Measurements from ENCODE around the gene VWA5B1.

VWA5B1 gene, protein sequence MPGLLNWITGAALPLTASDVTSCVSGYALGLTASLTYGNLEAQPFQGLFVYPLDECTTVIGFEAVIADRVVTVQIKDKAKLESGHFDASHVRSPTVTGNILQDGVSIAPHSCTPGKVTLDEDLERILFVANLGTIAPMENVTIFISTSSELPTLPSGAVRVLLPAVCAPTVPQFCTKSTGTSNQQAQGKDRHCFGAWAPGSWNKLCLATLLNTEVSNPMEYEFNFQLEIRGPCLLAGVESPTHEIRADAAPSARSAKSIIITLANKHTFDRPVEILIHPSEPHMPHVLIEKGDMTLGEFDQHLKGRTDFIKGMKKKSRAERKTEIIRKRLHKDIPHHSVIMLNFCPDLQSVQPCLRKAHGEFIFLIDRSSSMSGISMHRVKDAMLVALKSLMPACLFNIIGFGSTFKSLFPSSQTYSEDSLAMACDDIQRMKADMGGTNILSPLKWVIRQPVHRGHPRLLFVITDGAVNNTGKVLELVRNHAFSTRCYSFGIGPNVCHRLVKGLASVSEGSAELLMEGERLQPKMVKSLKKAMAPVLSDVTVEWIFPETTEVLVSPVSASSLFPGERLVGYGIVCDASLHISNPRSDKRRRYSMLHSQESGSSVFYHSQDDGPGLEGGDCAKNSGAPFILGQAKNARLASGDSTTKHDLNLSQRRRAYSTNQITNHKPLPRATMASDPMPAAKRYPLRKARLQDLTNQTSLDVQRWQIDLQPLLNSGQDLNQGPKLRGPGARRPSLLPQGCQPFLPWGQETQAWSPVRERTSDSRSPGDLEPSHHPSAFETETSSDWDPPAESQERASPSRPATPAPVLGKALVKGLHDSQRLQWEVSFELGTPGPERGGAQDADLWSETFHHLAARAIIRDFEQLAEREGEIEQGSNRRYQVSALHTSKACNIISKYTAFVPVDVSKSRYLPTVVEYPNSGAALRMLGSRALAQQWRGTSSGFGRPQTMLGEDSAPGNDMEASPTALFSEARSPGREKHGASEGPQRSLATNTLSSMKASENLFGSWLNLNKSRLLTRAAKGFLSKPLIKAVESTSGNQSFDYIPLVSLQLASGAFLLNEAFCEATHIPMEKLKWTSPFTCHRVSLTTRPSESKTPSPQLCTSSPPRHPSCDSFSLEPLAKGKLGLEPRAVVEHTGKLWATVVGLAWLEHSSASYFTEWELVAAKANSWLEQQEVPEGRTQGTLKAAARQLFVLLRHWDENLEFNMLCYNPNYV

DNA sequence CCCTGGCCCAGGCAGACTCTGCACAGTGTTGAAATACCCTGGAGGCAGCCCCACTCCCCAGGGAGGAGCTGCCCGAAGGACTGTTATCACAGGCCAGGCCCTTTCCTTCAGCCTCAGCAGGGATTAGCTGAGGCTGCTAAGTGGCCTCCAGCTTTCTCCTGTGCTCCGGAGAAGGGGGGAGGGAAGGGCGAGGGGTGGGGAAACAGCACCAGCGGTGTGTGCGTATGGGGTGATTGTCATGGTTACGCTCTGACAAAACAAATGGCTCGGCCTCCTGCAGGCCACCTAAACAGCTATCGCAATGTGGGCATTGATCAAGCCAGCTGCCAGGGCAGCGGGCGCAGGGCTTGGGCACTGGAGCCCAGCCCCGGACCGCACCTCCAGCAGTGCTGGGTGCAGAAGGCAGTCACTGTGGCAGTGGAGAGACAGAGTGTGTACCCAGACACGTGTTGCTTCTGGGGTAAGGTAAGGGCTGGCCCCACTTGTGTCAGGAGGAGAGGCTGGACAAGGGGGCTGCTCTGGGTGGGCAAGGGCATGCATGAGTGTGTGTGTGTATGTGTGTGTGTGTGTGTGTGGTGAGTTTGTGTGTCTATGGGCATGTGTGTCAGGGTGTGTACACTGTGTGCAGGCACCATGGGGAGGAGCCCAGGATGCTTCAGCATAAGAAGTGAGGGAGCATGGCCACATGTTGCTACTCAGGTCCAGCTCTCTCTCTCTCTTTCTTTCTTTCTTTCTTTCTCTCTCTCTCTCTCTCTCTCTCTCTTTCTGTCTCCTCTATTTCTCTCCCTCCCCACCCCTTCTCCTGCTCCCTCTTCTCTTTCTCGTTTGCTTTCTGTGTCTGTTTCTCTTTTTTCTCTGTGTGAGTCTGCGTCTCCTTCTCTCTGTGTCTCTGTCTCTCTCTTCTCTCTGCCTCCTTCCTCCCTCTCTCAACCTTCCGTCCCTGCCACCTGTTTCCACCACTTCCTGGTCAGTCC lies at the start of gene VWA5B1:
Gene VWA5B1 (plus strand): TSS at position 252 of the 974 bp plus-strand sequence. CDS start 19,727 bp downstream, outside the sequence.
- no peak within 1 kb of the TSS for H3K4me3 ChIP-seq (ENCODE audit: low read length)
- TF ChIP-seq, protein P1, sequence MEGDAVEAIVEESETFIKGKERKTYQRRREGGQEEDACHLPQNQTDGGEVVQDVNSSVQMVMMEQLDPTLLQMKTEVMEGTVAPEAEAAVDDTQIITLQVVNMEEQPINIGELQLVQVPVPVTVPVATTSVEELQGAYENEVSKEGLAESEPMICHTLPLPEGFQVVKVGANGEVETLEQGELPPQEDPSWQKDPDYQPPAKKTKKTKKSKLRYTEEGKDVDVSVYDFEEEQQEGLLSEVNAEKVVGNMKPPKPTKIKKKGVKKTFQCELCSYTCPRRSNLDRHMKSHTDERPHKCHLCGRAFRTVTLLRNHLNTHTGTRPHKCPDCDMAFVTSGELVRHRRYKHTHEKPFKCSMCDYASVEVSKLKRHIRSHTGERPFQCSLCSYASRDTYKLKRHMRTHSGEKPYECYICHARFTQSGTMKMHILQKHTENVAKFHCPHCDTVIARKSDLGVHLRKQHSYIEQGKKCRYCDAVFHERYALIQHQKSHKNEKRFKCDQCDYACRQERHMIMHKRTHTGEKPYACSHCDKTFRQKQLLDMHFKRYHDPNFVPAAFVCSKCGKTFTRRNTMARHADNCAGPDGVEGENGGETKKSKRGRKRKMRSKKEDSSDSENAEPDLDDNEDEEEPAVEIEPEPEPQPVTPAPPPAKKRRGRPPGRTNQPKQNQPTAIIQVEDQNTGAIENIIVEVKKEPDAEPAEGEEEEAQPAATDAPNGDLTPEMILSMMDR (IDR thresholded peaks at IDR 0.05; ENCODE audit: insufficient read depth, low read depth, low read length, missing control alignments): no peak
- no peak for DNase-seq (ENCODE audit: low read depth)

DNA sequence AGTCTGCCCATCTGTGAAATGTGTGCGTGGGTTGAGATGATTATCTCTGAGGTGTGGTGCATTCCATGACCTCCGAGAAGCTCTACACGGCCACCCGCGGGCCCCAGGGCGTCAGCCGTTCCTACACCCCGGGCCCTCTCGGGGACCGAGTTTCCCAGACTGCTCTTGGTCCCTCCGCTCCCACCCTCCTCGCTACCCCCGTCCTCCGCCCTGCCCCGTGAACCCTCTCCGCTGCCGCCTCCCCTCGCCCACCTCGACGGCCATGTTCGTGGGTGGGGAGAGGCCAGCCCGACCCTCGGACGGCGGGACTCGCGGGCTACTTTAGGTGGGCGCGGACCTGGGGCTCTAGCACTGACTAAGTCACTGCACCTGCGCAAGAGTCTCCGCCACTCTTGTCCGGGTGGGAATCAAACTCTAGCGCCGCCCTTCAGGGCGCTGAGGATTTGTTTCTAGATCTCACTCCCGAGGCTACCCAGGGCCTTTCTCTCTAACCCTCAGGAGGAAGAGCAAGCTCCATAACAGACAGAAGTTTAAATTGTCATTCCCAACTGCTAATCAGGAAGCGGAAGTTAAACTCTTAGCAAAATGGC lies 47.7 kb upstream of the VWA5B1 start:
- no peak overlapping the region for H3K4me3 ChIP-seq (ENCODE audit: low read length)
- no peak for DNase-seq (ENCODE audit: low read depth)
- TF ChIP-seq, protein P1 (IDR thresholded peaks at IDR 0.05; ENCODE audit: insufficient read depth, low read depth, low read length, missing control alignments): no peak

DNA sequence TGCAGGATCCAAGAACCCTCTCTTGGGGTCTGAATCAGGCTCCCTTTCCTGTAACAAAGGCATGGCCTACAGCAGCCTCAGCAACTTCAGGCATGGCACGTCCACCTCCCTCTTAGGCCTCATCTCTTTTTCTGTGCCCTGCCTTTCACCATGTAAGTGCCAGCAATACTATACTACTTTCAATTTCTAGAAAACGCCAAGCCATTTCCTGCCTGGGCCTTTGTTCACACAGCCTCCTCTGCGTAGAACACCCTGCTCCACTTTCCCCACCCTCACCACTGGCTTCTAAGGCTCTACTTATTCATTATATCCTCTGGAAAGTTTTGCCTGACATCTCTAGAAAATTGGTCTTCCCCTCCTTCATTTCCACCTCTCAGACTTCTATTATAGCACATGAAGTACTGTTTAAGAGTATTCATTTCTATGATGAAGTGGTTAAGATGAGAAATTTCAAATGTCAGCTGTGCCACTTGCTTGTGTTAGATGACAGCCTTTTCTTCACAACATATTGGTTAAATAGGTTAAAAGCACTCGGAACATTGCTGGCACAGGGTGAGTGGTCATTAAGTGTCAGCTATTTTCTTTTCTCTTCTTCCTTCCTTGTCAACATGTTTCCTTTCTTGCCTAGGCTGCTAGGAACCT lies 41.6 kb upstream of the VWA5B1 start:
- TF ChIP-seq, protein P1 (IDR thresholded peaks at IDR 0.05; ENCODE audit: insufficient read depth, low read depth, low read length, missing control alignments): no peak
- H3K4me3 ChIP-seq (ENCODE audit: low read length): no peak overlapping the region
- DNase-seq (ENCODE audit: low read depth): no peak

DNA sequence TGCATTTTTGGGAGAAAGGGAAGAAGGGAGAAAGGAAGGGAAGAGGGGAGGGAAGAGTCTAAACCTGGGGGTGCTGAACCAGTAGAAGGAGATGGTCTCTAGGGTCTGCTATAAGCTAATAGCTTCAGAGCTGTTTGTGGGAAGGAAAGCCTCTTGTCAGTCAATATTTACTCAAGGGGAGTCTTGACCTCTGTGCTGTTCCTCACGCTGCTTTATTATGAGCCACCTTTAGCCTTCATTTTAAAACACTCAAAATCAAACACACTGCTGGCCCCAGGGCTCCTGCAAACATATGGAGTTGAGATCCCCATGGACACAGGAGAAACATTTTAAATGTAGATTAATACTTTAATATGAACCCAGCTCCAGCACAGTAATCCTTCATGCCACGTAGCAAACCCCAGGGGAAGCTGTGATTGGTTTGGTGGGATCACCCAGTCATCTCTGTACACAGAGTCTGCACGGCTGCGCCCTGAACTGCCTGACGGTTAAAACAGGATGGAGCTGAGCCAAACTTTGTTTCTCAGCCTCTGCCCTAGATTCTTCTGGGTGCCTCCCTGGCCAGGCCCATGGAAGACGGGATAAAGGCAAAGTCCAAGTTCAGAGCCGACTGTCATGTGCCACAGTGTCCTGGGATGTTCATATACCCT lies 40.2 kb upstream of the VWA5B1 start:
- DNase-seq (ENCODE audit: low read depth): peak; percentile 47
- H3K4me3 ChIP-seq (ENCODE audit: low read length): no peak overlapping the region
- TF ChIP-seq, protein P1 (IDR thresholded peaks at IDR 0.05; ENCODE audit: insufficient read depth, low read depth, low read length, missing control alignments): no peak

DNA sequence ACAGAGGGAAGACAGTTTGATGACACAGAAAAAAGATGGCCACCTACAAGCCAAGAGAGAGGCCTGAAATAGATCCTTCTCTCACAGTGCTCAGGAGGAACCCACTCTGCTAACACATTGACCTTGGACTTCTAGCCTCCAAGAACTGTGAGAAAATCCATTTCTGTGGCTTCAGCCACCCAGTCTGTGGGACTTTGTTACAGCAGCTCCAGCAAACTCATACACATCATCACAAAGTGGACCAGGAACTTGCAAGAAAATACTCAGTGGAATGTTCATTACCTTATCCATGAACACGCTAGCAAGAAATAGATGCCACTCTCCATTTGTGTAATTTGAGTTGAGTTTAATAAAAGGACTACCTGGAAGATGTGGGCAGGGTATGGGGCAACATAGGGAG lies 38.1 kb upstream of the VWA5B1 start:
- no peak overlapping the region for H3K4me3 ChIP-seq (ENCODE audit: low read length)
- DNase-seq (ENCODE audit: low read depth): no peak
- TF ChIP-seq, protein P1 (IDR thresholded peaks at IDR 0.05; ENCODE audit: insufficient read depth, low read depth, low read length, missing control alignments): no peak

Data from epithelial cell of esophagus (primary cell).